Mucosa of descending colon (tissue), 3 donors: ENCODE data around the gene MAP4K5. TPM values are rescaled to one million over a fixed set of nuclear protein-coding genes. Genes with fewer than 3 reads are reported as not detected.

ENCODE experiments used
- ATAC-seq: fragments of 200-7000 bp; cut with Tn5 transposase; one replicate; pipeline ENCODE4 v1.9.1; 2020; ENCODE audit warnings: mild to moderate bottlenecking, moderate library complexity
- DNase-seq, 3 donors: peaks; one replicate each; pipeline ENCODE4 v3.0.0-alpha.2; 2020
- H3K36me3 ChIP-seq: fragments of 200-600 bp; one replicate; pipeline ENCODE4 v1.8.0; 2021; ENCODE audit warnings: low read depth, mild to moderate bottlenecking
- H3K4me1 ChIP-seq: fragments of 200-600 bp; one replicate; pipeline ENCODE4 v1.8.0; 2021; ENCODE audit warnings: low read depth, mild to moderate bottlenecking
- H3K4me3 ChIP-seq: fragments of 200-600 bp; one replicate; pipeline ENCODE4 v1.8.0; 2021; ENCODE audit warnings: mild to moderate bottlenecking
- H3K9me3 ChIP-seq: fragments of 200-600 bp; one replicate; pipeline ENCODE4 v1.8.0; 2021; ENCODE audit warnings: mild to moderate bottlenecking
- CTCF ChIP-seq: fragments of 200-600 bp; IDR thresholded peaks from one replicate; pipeline ENCODE4 v1.8.0; 2022; ENCODE audit warnings: antibody characterized with exemption, mild to moderate bottlenecking
- intact Hi-C, 2 donors: fragments of 100-400 bp; cut with DNase I in 1 of 2; cut with micrococcal nuclease in 1 of 2; formaldehyde crosslinking; loops; one replicate each; pipeline versions ENCODE4 v1.11.0 to v1.11.1; 2022; cut with DNase I, micrococcal nuclease
- total RNA-seq, 3 donors: library from RNA; stranded (reverse); fragmentation: NEBNext Ultra II Directional in 2 of 3; extraction: Animal tissue kit (Norgen Biotek cat#: 25700) in 2 of 3; gene quantifications; one replicate each; pipeline versions ENCODE4 v1.2.1 to v1.2.4, GENCODE V29; 2021 to 2023
- donor health status: DM: no; HTN: no; CAD: no; lungs with moderate emphysema.
- donor health status: DM: no; HTN: no; CAD: no.
- donor health status: DM: no; HTN: yes; CAD: no.

MAP4K5 gene
- total RNA-seq, 3 donors from 2014 or later, result 42.2 to 65.8 (median 45.3) TPM

- peaks cover 3% of the 10 kb centered on the region for H3K4me1 ChIP-seq
- no peaks in the 10 kb centered on the region for H3K9me3 ChIP-seq
- H3K4me3 ChIP-seq, result no peak overlapping the region
- DNase-seq (no peak), ATAC-seq (peak; percentile 21)
- intact Hi-C loops, result loop anchor here in 1 of 2 donors (10.0 kb wide), 1 partner anchor 59 kb away; no protein-coding TSS in a partner anchor
- TF ChIP-seq CTCF, result no peak
- H3K36me3 ChIP-seq, result no peaks in the 10 kb centered on the region
Measured at GRCh38 chr14:50403419-50403818, 128.9 kb downstream of the MAP4K5 start.

GRCh38 chr14:50402965-50403364, 129.4 kb downstream of the MAP4K5 start:
- no peak overlapping the region for H3K4me3 ChIP-seq
- TF ChIP-seq CTCF, result no peak
- ATAC-seq (no peak), DNase-seq (no peak)
- intact Hi-C loops, result loop anchor here in 1 of 2 donors (10.0 kb wide), 1 partner anchor 58 kb away; no protein-coding TSS in a partner anchor
- H3K9me3 ChIP-seq, result no peaks in the 10 kb centered on the region
- peaks cover 3% of the 10 kb centered on the region for H3K4me1 ChIP-seq
- no peaks in the 10 kb centered on the region for H3K36me3 ChIP-seq

- intact Hi-C loops, result loop anchor here in 1 of 2 donors (10.0 kb wide), 1 partner anchor 56 kb away; no protein-coding TSS in a partner anchor
- H3K9me3 ChIP-seq, result no peaks in the 10 kb centered on the region
- ATAC-seq, result no peak
- DNase-seq, result no peak
- H3K4me3 ChIP-seq, result no peak overlapping the region
- H3K36me3 ChIP-seq, result no peaks in the 10 kb centered on the region
- peaks cover 5% of the 10 kb centered on the region for H3K4me1 ChIP-seq
- TF ChIP-seq CTCF, result no peak
Measured at GRCh38 chr14:50400461-50400860, 131.9 kb downstream of the MAP4K5 start.

- DNase-seq, result peak in 2 of 3 donors; percentile 45 to 90
- no peak for ATAC-seq
- intact Hi-C loops, result loop anchor here (10.0 kb wide), 2 partner anchors 55 to 85 kb away; partner anchors contain the start of genes DMAC2L (in 1 of the 2) and L2HGDH (in 1 of the 2)
- no peaks in the 10 kb centered on the region for H3K36me3 ChIP-seq
- H3K4me3 ChIP-seq, result no peak overlapping the region
- H3K4me1 ChIP-seq, result peaks cover 5% of the 10 kb centered on the region
- no peak for TF ChIP-seq CTCF
- H3K9me3 ChIP-seq, result no peaks in the 10 kb centered on the region
Measured at GRCh38 chr14:50399251-50400032, 132.9 kb downstream of the MAP4K5 start.

GRCh38 chr14:50398189-50398580, 134.2 kb downstream of the MAP4K5 start:
- ATAC-seq (no peak), DNase-seq (no peak)
- TF ChIP-seq CTCF, result no peak
- Histone ChIP-seq H3K9me3 (no peaks in the 10 kb centered on the region), H3K36me3 (no peaks in the 10 kb centered on the region), H3K4me1 (peaks cover 4% of the 10 kb centered on the region), H3K4me3 (no peak overlapping the region)
- intact Hi-C loops, result loop anchor here in 1 of 2 donors (10.0 kb wide), 1 partner anchor 83 kb away; the partner anchor contains the start of genes DMAC2L and L2HGDH
